ENCODE results near the gene DENND2D. TPM values are rescaled to one million over a fixed set of nuclear protein-coding genes. Genes with fewer than 3 reads are reported as not detected.

DENND2D gene
- total RNA-seq, 4 donors from 2014 or later: 25.3 to 37.1 (median 31.8) TPM

DNA sequence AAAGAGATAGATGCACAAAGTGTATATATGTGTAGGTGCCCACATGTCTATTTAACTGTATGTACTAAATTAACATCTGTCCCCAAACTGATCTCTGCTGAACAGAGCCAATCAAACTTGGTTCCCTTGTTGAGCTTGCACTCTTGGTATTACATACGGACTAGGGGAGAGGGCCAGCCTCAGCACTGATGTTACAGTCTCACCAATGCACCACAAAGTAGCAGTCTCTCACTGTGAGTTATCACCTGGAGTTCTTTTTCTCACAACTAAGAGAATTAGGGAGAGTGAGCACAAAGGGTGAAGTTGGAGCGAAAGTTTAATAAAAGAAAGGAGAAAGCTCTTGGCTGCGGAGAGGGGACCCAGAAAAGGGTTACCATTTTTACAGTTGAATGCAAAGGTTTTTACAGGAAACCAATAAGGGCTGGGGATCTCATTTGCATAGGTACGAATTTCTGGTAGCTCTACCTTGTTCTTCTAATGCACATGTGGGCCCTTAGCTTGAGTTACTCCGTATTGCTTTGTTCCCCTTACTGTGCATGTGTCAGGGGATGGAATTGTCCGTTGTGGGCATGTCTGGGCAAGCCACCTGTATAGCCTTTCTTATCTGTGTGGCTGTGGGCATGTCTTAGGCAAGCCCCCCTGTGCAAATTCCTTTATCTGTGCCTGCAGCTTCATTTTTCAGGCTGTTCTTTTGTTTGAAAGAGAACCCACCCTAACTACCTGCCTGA lies 13.8 kb upstream of the DENND2D start:
- Histone ChIP-seq H3K4me1 (no peaks in the 10 kb centered on the region), H3K4me3 (no peak overlapping the region), H3K27ac (no peak overlapping the region), H3K27me3 (no peaks in the 10 kb centered on the region), H3K9me3 (no peaks in the 10 kb centered on the region), H3K36me3 (no peaks in the 10 kb centered on the region)
- TF ChIP-seq POLR2AphosphoS5 (IDR thresholded peaks at IDR 0.05) (no peak), EP300 (IDR thresholded peaks at IDR 0.05) (no peak), POLR2A (IDR thresholded peaks at IDR 0.05) (no peak)
- TF ChIP-seq, protein P1, sequence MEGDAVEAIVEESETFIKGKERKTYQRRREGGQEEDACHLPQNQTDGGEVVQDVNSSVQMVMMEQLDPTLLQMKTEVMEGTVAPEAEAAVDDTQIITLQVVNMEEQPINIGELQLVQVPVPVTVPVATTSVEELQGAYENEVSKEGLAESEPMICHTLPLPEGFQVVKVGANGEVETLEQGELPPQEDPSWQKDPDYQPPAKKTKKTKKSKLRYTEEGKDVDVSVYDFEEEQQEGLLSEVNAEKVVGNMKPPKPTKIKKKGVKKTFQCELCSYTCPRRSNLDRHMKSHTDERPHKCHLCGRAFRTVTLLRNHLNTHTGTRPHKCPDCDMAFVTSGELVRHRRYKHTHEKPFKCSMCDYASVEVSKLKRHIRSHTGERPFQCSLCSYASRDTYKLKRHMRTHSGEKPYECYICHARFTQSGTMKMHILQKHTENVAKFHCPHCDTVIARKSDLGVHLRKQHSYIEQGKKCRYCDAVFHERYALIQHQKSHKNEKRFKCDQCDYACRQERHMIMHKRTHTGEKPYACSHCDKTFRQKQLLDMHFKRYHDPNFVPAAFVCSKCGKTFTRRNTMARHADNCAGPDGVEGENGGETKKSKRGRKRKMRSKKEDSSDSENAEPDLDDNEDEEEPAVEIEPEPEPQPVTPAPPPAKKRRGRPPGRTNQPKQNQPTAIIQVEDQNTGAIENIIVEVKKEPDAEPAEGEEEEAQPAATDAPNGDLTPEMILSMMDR (IDR thresholded peaks at IDR 0.05): no peak
- no peak for DNase-seq (ENCODE audit: low spot score in 2 of 2)
- WGBS: 64% methylated on average over 6 of the region's 6 CpGs

DNA sequence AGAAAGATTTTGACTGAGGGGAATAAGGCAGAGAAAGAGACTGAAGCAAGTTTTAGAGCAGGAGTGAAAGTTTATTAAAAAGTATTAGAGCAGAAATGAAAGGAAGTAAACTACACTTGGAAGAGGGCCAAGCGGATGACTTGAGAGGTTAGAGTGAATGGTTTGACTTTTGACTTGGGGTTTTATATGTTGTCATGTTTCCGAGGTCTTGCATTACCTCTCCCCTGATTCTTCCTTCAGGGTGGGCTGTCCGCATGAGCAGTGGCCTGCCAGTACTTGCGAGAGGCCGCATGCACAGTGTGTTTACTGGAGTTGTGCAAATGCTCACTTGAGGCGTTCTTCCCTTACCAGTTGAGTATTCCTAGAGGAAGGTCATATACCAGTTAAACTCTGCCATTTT lies 13.0 kb upstream of the DENND2D start:
- H3K4me3 ChIP-seq: no peak overlapping the region
- TF ChIP-seq, protein P1 (IDR thresholded peaks at IDR 0.05): no peak
- TF ChIP-seq POLR2A (IDR thresholded peaks at IDR 0.05): no peak
- TF ChIP-seq EP300 (IDR thresholded peaks at IDR 0.05): no peak
- TF ChIP-seq POLR2AphosphoS5 (IDR thresholded peaks at IDR 0.05): no peak
- 85% methylated on average over 6 of the region's 6 CpGs for WGBS
- no peak overlapping the region for H3K27ac ChIP-seq
- no peaks in the 10 kb centered on the region for H3K9me3 ChIP-seq
- no peak for DNase-seq (ENCODE audit: low spot score in 2 of 2)
- no peaks in the 10 kb centered on the region for H3K36me3 ChIP-seq
- no peaks in the 10 kb centered on the region for H3K27me3 ChIP-seq
- H3K4me1 ChIP-seq: no peaks in the 10 kb centered on the region

DNA sequence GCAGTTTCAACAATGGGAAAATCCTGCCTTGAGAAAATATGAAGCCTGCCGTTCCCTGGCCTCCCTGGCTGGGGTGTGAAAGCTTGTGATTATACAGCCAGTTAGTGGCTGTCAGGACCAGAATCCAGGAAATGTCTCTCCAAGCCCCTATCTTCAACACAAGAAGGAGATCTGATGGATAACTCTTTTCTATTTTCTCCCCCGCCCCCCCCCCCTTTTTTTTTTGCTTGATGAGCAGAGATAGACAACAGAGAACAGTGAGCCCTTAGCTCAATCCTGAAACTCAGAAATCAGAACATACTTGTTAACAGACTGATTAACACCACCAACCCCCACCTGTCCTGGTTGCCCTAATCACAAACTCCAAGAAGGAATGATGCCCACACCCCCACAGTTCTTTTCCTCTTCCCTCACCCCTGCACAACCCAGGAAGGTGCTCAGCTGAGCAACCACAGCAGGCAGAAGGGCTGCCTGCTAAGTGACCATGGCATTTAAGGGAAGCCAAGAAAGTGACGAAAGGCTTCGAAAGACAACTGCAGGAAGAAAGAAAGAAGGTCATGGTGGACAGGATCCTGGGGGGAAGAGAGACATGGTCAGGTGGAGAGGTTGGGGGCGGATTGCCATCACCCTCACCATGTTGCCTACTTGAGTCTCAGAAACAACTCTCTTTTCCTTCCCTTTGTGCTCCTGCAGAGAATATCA lies 12.3 kb upstream of the DENND2D start:
- Histone ChIP-seq H3K9me3 (no peaks in the 10 kb centered on the region), H3K36me3 (no peaks in the 10 kb centered on the region), H3K4me1 (no peaks in the 10 kb centered on the region), H3K27me3 (no peaks in the 10 kb centered on the region), H3K27ac (no peak overlapping the region), H3K4me3 (no peak overlapping the region)
- WGBS: 85% methylated on average over 5 of the region's 5 CpGs
- TF ChIP-seq, protein P1 (IDR thresholded peaks at IDR 0.05): no peak
- DNase-seq (ENCODE audit: low spot score in 2 of 2): no peak

DNA sequence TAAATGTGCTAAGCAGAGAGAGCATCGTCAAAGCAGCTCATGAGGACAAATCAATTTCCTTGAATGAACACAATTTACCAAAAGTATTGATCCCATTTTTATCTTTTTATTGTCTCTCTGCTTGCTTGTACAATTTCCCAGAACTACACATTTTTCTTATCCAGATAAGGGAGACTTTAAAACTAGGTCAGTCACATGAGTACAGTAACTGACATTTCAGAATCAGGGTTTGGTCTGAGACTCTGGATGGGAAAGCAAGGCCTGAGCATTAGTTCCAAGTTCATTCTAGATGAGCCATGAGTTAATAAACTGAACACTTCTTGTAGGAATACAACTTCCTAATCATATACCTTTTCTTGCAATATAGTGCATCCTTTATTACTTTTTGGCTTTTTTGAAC lies 11.5 kb upstream of the DENND2D start:
- no peaks in the 10 kb centered on the region for H3K9me3 ChIP-seq
- TF ChIP-seq POLR2A (IDR thresholded peaks at IDR 0.05): no peak
- no peak for TF ChIP-seq POLR2AphosphoS5 (IDR thresholded peaks at IDR 0.05)
- TF ChIP-seq, protein P1 (IDR thresholded peaks at IDR 0.05): no peak
- TF ChIP-seq EP300 (IDR thresholded peaks at IDR 0.05): no peak
- no peak overlapping the region for H3K27ac ChIP-seq
- WGBS: 96% methylated on average over 1 of the region's 1 CpG
- no peak overlapping the region for H3K4me3 ChIP-seq
- DNase-seq (ENCODE audit: low spot score in 2 of 2): no peak
- H3K27me3 ChIP-seq: no peaks in the 10 kb centered on the region
- H3K4me1 ChIP-seq: no peaks in the 10 kb centered on the region
- no peaks in the 10 kb centered on the region for H3K36me3 ChIP-seq

DNA sequence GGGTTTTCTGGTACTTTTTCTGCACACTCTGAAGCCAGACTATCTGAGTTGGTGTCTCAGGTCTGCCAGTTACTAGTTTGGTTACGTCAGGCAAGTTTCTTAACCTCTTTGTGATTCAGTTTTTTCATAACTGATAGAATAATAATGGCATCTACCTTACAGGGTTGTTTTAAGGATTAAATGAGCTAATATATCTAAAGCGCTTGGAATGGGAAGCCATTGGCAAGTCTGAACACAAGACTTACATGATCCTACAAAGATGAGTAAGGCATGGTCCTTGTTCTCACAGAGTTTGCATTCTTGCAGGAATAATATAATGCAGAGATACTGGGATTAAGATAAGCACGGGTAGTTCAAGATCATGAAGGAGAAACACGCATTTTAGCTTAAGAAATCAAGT lies 9.2 kb upstream of the DENND2D start:
- no peak overlapping the region for H3K27ac ChIP-seq
- WGBS: 54% methylated on average over 4 of the region's 4 CpGs

More for the DNA sequence above, 9.2 kb upstream of the DENND2D start:
- H3K4me1 ChIP-seq: peaks cover 3% of the 10 kb centered on the region
- no peak overlapping the region for H3K4me3 ChIP-seq
- no peaks in the 10 kb centered on the region for H3K9me3 ChIP-seq
- DNase-seq (ENCODE audit: low spot score in 2 of 2): no peak
- no peaks in the 10 kb centered on the region for H3K27me3 ChIP-seq
- no peaks in the 10 kb centered on the region for H3K36me3 ChIP-seq
- TF ChIP-seq, protein P1 (IDR thresholded peaks at IDR 0.05): no peak
- no peak for TF ChIP-seq EP300 (IDR thresholded peaks at IDR 0.05)

Measured in suprapubic skin (tissue), 4 donors.